Measurements from ENCODE around the gene HPN.

Gene HPN

GRCh38 chr19:35043906-35044305, 2.4 kb downstream of the HPN start:
- no peak for TF ChIP-seq CTCF (IDR thresholded peaks at IDR 0.05)

GRCh38 chr19:35044317-35045117, 3.0 kb downstream of the HPN start:
- TF ChIP-seq CTCF (IDR thresholded peaks at IDR 0.05), result peak; percentile 99

GRCh38 chr19:35045667-35046300, 4.3 kb downstream of the HPN start:
- no peak for TF ChIP-seq CTCF (IDR thresholded peaks at IDR 0.05)

GRCh38 chr19:35046461-35046860, 4.9 kb downstream of the HPN start:
- no peak for TF ChIP-seq CTCF (IDR thresholded peaks at IDR 0.05)

- TF ChIP-seq CTCF (IDR thresholded peaks at IDR 0.05), result no peak
Measured at GRCh38 chr19:35048911-35049411, 7.4 kb downstream of the HPN start.

GRCh38 chr19:35049456-35049855, 7.9 kb downstream of the HPN start:
- no peak for TF ChIP-seq CTCF (IDR thresholded peaks at IDR 0.05)

GRCh38 chr19:35051796-35052195, 10.3 kb downstream of the HPN start:
- TF ChIP-seq CTCF (IDR thresholded peaks at IDR 0.05), result no peak

All from LNCAP (cell line).